ENCODE results near the gene MRPL55.

The MRPL55 gene

DNA sequence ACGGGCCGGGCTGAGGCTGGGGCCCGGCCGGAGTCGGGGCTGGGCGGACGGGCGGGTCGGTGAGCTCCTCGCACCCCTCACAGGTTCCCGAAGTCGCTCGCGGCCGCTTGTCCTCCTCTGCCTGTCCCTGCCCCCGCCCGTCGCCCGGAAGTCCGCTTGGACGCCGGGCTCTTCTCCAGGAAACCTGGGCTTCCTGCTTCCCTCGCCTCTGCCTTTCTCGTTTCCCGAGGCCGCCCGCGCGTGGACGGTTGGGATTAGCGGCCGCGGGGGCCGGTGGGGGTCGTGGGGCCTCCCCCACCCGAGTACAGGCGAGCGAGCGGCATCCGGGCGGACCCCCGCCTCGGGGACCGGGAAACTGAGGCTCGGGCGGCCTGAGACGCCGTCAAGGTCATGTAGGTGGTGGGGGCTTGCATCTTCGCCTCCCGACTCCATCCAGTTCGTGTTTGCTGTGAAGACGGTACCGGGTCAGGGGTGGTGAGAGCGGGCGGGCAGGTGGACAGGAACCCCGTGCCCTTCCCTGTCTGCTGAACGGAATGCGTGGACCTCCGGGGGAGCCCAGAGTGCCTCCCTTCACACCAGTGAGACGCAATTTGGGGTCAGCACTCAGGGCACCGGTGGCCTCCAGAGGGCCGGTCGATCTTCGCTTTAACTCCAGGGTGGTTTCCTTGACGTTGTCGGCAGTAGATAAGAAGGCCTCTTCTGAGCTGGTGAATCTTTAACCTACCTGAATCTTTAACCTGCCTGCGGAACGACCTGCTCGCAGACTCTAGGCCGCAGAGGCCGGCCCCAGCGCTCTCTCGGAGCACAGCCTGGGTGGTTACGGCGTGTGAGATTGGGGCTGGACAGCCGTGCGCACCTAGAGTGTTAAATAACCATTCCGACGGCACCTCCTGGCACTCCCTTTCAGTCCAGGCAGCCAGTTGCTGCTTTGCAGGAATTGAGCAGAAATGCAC, 25.9 kb downstream of the MRPL55 start:
- no peak for DNase-seq

DNA sequence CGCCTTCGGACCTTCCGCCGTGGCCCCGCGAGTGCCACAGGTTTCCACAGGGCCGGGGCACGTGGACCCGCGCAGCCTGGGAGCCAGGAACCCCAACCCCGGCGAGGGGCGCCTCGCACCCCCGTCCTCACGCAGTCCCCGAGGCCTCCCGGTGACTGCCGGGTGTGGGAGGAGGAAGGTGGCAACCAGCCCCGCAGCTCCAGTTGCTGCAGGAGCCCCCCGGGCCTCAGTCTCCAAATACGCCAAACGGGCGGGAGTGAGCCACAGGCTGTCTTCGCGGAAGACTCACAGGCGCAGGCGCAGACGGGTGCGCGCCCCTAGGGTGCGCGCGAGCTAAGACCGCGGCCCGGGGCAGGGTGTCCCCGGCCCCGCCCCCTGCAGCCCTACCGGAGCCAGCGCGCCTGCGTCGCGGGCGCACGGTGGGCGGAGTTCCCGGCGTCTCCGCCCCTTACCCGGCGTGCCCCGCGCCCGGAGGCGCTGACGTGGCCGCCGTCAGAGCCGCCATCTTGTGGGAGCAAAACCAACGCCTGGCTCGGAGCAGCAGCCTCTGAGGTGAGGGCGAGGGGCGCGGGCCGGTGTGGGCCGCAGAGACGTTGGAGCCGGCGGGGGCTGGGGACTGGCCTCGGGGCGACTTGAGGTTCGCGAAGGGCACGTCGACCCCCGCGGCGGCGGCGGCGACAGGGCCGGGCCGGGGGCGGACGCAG, 26.7 kb downstream of the MRPL55 start, which contains the start of gene ARF1:
ARF1 (plus strand) TSS at position 495 of the 704 bp plus-strand sequence. CDS start 14,407 bp downstream, outside the sequence.
- DNase-seq: peak; percentile 98

GRCh38 chr1:228081578-228082213, 27.4 kb downstream of the MRPL55 start:
- DNase-seq: peak; percentile 51

DNA sequence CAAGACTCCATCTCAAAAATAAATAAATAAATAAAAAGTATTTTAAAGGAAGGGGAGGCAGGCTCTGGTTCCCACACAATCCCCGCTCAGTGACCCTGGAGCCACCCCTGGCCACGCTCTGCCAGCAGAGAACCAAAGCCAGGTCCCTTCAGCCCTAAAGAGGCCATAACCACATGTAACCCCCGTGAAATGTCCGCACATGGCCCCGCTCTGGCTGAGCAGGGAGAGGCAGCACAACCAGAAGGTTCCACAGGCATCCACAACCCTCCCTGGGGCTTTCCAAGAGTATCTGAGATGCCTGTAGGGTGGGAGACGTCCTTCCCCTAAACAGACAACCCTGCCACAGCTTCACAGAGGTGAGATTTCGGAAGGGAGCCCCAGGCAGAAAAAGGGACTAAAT, 28.0 kb downstream of the MRPL55 start:
- peak; percentile 46 for DNase-seq

- no peak for DNase-seq
Measured at GRCh38 chr1:228079601-228080263, 29.4 kb downstream of the MRPL55 start.

DNA sequence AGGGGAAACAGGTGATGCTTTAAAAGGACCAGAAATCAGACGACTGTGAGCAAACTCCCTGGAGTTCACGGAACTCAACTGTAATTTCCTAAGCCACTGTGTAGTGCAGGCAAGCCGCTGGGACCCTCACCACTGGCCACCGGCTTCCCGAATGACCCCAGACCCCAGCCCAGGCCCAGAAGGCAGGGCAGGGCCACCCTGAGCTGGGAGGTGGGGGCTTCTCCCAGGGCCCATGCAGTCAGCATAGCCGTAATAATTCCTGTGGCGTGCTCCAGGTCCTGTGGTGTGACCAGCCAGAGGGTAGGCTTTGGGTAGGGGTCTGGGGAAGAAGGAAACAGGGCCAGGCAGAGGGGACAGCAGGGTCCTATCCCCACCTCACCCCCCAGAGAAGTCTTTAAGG, 30.1 kb downstream of the MRPL55 start:
- DNase-seq: no peak

GRCh38 chr1:228077565-228078330, 31.4 kb downstream of the MRPL55 start:
- DNase-seq: no peak

GRCh38 chr1:228076796-228077430, 32.2 kb downstream of the MRPL55 start:
- no peak for DNase-seq

DNA sequence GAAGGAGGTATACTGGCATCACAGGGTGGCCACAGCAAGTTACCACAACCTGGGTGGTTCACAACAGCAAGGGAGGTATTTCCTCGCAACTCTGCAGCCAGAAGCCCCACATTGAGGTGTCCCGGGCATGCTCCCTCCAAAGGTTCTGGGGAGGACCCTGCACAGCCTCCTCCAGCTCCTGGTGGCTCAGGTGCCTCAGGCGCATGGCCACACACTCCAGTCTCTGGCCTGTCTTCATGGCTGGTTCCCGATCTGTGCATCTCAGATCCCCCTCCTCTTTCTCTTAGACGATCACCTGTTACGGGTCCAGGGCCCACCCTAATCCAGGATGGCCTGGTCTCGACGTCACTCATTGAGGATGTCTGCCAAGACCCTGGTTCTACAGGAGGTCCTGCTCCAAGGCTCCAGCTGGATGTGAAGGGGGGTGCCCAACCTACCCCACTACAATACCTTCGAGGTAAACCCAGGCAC, 33.3 kb downstream of the MRPL55 start:
- DNase-seq: no peak

GRCh38 chr1:228074954-228075730, 34.0 kb downstream of the MRPL55 start:
- no peak for DNase-seq

DNA sequence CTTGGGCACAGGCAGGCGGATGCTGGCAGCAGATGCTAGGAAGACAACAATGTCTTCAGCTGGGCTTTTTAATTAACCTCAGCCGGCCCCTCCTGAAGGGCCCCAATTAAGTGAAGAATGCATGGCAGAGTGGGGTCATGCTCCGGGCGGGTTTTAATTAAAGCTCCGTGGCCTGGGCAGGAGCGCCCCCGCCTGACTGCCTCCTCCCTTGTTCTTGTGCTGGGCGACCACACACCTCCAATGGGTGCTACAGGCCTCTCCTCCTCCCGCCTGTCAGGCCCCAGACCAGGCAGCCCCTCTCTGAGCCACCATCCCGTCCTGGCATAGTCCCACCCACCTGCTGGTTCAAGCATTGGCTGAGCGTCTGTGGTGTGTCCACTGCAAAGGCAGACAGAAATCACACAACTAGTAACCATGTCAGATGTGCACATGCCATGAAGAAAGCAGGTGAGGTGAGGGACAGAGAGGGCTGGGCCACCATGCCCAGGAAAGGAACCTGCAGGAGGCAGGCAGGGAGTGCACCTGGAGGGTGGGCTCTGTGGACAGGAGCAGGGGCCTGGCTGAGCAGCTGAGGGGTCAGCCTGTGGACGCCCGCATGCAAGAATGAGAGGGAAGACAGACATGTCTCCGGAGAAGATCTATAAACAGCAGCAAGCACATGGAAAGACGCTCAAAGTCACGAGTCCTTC, 35.1 kb downstream of the MRPL55 start:
- DNase-seq: peak; percentile 54

GRCh38 chr1:228073061-228073856, 35.8 kb downstream of the MRPL55 start:
- DNase-seq: no peak

DNA sequence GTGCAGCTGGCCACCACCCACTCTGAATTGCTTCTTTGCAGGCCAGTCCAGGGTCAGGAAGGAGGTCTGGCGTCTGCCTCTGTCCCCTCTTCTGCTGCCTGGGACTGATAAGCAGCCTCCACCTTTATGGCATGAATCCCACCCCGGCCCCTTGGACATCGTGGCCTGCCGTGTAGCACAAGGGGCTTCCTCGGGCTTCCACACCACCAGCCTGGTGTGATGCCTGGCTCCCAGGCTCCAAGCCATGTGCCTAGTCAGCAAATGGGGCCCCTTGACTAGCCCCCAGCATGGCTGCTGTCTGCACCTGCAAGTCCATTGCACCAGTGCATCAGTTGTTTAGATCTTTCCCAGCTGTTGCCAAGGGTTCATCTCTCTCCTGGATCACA, 36.4 kb downstream of the MRPL55 start:
- DNase-seq: peak; percentile 69

DNA sequence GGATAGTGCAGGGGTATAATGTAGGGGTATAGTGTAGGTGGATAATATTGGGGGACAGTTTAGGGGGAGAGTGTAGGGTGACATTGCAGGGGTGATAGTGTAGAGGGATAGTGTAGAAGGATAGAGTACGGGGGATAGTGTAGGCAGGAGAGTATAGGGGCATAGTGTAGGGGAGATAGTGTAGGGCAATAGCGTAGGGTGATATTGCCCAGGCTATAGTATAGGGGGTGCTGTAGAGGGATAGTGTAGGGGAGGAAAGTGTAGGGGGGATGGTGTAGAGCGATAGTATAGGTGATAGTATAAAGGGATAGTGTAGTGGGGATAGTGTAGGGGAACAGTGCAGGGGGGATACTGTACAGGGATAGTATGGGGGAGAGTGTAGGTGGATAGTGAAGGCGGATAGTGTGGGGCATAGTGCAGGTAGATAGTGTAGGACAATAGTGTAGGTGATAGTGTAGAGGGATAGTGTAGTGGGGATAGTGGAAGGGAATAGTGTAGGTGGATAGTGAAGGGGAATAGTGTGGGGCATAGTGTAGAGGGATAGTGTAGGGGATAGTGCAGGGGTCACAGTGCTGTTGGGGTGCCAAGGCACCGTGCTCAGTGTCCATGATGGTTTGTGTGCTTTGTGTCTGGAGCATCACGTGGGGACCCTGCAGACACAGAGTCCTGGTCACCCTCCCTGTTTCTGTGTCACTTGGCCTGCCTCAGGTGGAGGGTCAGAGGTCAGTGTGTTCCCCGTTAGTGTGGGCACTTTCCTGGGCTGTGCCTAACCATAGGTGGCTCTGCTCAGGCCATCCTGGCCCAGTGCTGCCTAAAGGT, 37.1 kb downstream of the MRPL55 start:
- peak; percentile 21 for DNase-seq

DNA sequence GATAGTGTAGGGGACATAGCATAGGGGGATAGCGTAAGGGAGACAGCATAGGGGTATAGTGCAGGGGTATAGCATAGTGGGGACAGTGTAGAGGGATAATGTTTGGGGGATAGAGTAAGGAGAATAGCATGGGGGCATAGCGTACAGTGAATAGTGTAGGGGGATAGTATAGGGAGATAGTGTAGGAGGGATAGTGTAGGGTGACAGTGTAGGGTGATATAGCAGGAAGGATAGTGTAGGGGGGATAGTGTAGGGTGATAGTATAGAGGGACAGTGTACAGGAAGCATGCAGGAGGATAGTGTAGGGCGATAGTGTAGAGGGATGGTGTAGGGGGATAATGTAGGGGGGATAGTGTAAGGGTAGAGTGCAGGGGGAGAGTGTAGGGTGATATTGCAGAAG, 38.2 kb downstream of the MRPL55 start:
- no peak for DNase-seq

GRCh38 chr1:228070173-228070572, 38.9 kb downstream of the MRPL55 start:
- no peak for DNase-seq

GRCh38 chr1:228068359-228068758, 40.7 kb downstream of the MRPL55 start:
- no peak for DNase-seq

Measured in RPMI8226 (cell line).